Dendritic cell treated with granulocyte-macrophage colony-stimulating factor and Interleukin-4, amounts not matched to agents 40 ng/mL and 50 ng/mL, for 4 days (primary cell): Measurements from ENCODE around the gene ZKSCAN8.

ENCODE experiments used
- H3K27ac Mint-ChIP-seq: one replicate; pipeline ENCODE4 v1.8.0; 2022; ENCODE audit warnings: mild to moderate bottlenecking, mixed read lengths
- H3K27me3 Mint-ChIP-seq: one replicate; pipeline ENCODE4 v1.8.0; 2022; ENCODE audit warnings: mild to moderate bottlenecking, mixed read lengths
- H3K36me3 Mint-ChIP-seq: one replicate; pipeline ENCODE4 v1.8.0; 2022; ENCODE audit warnings: low read depth, mixed read lengths
- H3K4me1 Mint-ChIP-seq: one replicate; pipeline ENCODE4 v1.8.0; 2022; ENCODE audit warnings: low read depth, mixed read lengths
- H3K4me3 Mint-ChIP-seq: one replicate; pipeline ENCODE4 v1.8.0; 2022; ENCODE audit warnings: mild to moderate bottlenecking, moderate library complexity, mixed read lengths
- H3K9me3 Mint-ChIP-seq: one replicate; pipeline ENCODE4 v1.8.0; 2022; ENCODE audit warnings: mixed read lengths
- intact Hi-C: fragments of 100-400 bp; cut with micrococcal nuclease; formaldehyde crosslinking; loops from one replicate; pipeline ENCODE4 v1.15.0; 2022

Gene ZKSCAN8

GRCh38 chr6:28124971-28125353, 16.7 kb upstream of the ZKSCAN8 start:
- H3K27ac Mint-ChIP-seq, result peak overlapping the region; percentile 84
- H3K36me3 Mint-ChIP-seq, result peaks cover 57% of the 10 kb centered on the region
- no peaks in the 10 kb centered on the region for H3K27me3 Mint-ChIP-seq
- H3K4me3 Mint-ChIP-seq, result peak overlapping the region; percentile 89
- intact Hi-C loops, result loop anchor here (5.0 kb wide), 1 partner anchor 43 kb away; the partner anchor contains the start of gene ZNF165
- peaks cover 36% of the 10 kb centered on the region for H3K4me1 Mint-ChIP-seq
- H3K9me3 Mint-ChIP-seq, result no peaks in the 10 kb centered on the region

GRCh38 chr6:28125401-28125800, 16.3 kb upstream of the ZKSCAN8 start:
- Mint-ChIP-seq H3K27ac (peak overlapping the region; percentile 84), H3K9me3 (no peaks in the 10 kb centered on the region), H3K4me3 (no peak overlapping the region), H3K4me1 (peaks cover 36% of the 10 kb centered on the region), H3K27me3 (no peaks in the 10 kb centered on the region), H3K36me3 (peaks cover 54% of the 10 kb centered on the region)
- intact Hi-C loops, result no loop called here

- Mint-ChIP-seq H3K4me3 (no peak overlapping the region), H3K27ac (peak overlapping the region; percentile 14), H3K36me3 (peaks cover 51% of the 10 kb centered on the region), H3K27me3 (no peaks in the 10 kb centered on the region), H3K4me1 (peaks cover 51% of the 10 kb centered on the region), H3K9me3 (no peaks in the 10 kb centered on the region)
- intact Hi-C loops, result loop anchor here (1.0 to 10.0 kb wide), 2 partner anchors 222 to 229 kb away; no protein-coding TSS in a partner anchor
These were observed 7.7 kb upstream of the ZKSCAN8 start for GRCh38 chr6:28134015-28134414.

GRCh38 chr6:28134716-28135115, 7.0 kb upstream of the ZKSCAN8 start:
- Mint-ChIP-seq H3K4me1 (peaks cover 46% of the 10 kb centered on the region), H3K27ac (peak overlapping the region; percentile 14), H3K27me3 (no peaks in the 10 kb centered on the region), H3K36me3 (peaks cover 44% of the 10 kb centered on the region), H3K4me3 (no peak overlapping the region), H3K9me3 (no peaks in the 10 kb centered on the region)
- intact Hi-C loops, result loop anchor here (1.0 to 10.0 kb wide), 3 partner anchors 83 to 230 kb away; no protein-coding TSS in a partner anchor

- Mint-ChIP-seq H3K4me1 (peaks cover 50% of the 10 kb centered on the region), H3K27ac (no peak overlapping the region), H3K36me3 (peaks cover 41% of the 10 kb centered on the region), H3K9me3 (no peaks in the 10 kb centered on the region), H3K27me3 (no peaks in the 10 kb centered on the region), H3K4me3 (peak overlapping the region; percentile 91)
- intact Hi-C loops, result loop anchor here (5.0 to 10.0 kb wide), 2 partner anchors 82 to 231 kb away; no protein-coding TSS in a partner anchor
These were observed 6.3 kb upstream of the ZKSCAN8 start for GRCh38 chr6:28135393-28135792.

GRCh38 chr6:28136585-28137504, 4.8 kb upstream of the ZKSCAN8 start:
- H3K4me1 Mint-ChIP-seq, result peaks cover 53% of the 10 kb centered on the region
- peaks cover 39% of the 10 kb centered on the region for H3K36me3 Mint-ChIP-seq
- H3K4me3 Mint-ChIP-seq, result peak overlapping the region; percentile 91
- intact Hi-C loops, result loop anchor here (1.0 to 10.0 kb wide), 7 partner anchors 56 to 232 kb away; partner anchors contain the start of genes ZKSCAN4, ZNF165 and ZSCAN26
- H3K27ac Mint-ChIP-seq, result peak overlapping the region; percentile 92
- H3K9me3 Mint-ChIP-seq, result no peaks in the 10 kb centered on the region
- no peaks in the 10 kb centered on the region for H3K27me3 Mint-ChIP-seq

GRCh38 chr6:28137505-28137981, 4.1 kb upstream of the ZKSCAN8 start:
- Mint-ChIP-seq H3K4me3 (peak overlapping the region; percentile 91), H3K9me3 (no peaks in the 10 kb centered on the region), H3K27me3 (no peaks in the 10 kb centered on the region), H3K36me3 (peaks cover 43% of the 10 kb centered on the region), H3K4me1 (peaks cover 53% of the 10 kb centered on the region), H3K27ac (peak overlapping the region; percentile 92)
- intact Hi-C loops, result loop anchor here (1.0 to 10.0 kb wide), 6 partner anchors 57 to 233 kb away; partner anchors contain the start of genes ZKSCAN4, ZNF165 and ZSCAN26

GRCh38 chr6:28139860-28140543, 1.7 kb upstream of the ZKSCAN8 start:
- Mint-ChIP-seq H3K4me3 (peak overlapping the region; percentile 39), H3K4me1 (peaks cover 49% of the 10 kb centered on the region), H3K9me3 (no peaks in the 10 kb centered on the region), H3K27ac (peak overlapping the region; percentile 64), H3K36me3 (peaks cover 36% of the 10 kb centered on the region), H3K27me3 (no peaks in the 10 kb centered on the region)
- intact Hi-C loops, result loop anchor here (5.0 to 10.0 kb wide), 2 partner anchors 77 to 235 kb away; no protein-coding TSS in a partner anchor

GRCh38 chr6:28140616-28141015, 1.1 kb upstream of the ZKSCAN8 start:
- Mint-ChIP-seq H3K4me3 (peak overlapping the region; percentile 39), H3K27ac (peak overlapping the region; percentile 64), H3K36me3 (peaks cover 42% of the 10 kb centered on the region), H3K4me1 (peaks cover 47% of the 10 kb centered on the region), H3K27me3 (no peaks in the 10 kb centered on the region), H3K9me3 (no peaks in the 10 kb centered on the region)
- intact Hi-C loops, result no loop called here

GRCh38 chr6:28142446-28142845, 763 bp downstream of the ZKSCAN8 start:
- no peaks in the 10 kb centered on the region for H3K27me3 Mint-ChIP-seq
- no peaks in the 10 kb centered on the region for H3K9me3 Mint-ChIP-seq
- peaks cover 42% of the 10 kb centered on the region for H3K4me1 Mint-ChIP-seq
- H3K27ac Mint-ChIP-seq, result peak overlapping the region; percentile 88
- intact Hi-C loops, result no loop called here
- H3K4me3 Mint-ChIP-seq, result peak overlapping the region; percentile 92
- peaks cover 40% of the 10 kb centered on the region for H3K36me3 Mint-ChIP-seq

- Mint-ChIP-seq H3K27ac (no peak overlapping the region), H3K27me3 (no peaks in the 10 kb centered on the region), H3K36me3 (peaks cover 66% of the 10 kb centered on the region), H3K9me3 (no peaks in the 10 kb centered on the region), H3K4me3 (no peak overlapping the region), H3K4me1 (peaks cover 34% of the 10 kb centered on the region)
- intact Hi-C loops, result no loop called here
These were observed 3.5 kb downstream of the ZKSCAN8 start for GRCh38 chr6:28145231-28145630.

- intact Hi-C loops, result no loop called here
- peaks cover 96% of the 10 kb centered on the region for H3K36me3 Mint-ChIP-seq
- peaks cover 19% of the 10 kb centered on the region for H3K9me3 Mint-ChIP-seq
- peaks cover 4% of the 10 kb centered on the region for H3K4me1 Mint-ChIP-seq
- H3K27me3 Mint-ChIP-seq, result no peaks in the 10 kb centered on the region
- H3K27ac Mint-ChIP-seq, result no peak overlapping the region
- H3K4me3 Mint-ChIP-seq, result no peak overlapping the region
These were observed 10.8 kb downstream of the ZKSCAN8 start for GRCh38 chr6:28152531-28152930.

- H3K27me3 Mint-ChIP-seq, result no peaks in the 10 kb centered on the region
- peaks cover 19% of the 10 kb centered on the region for H3K9me3 Mint-ChIP-seq
- peaks cover 95% of the 10 kb centered on the region for H3K36me3 Mint-ChIP-seq
- intact Hi-C loops, result no loop called here
- no peaks in the 10 kb centered on the region for H3K4me1 Mint-ChIP-seq
- H3K27ac Mint-ChIP-seq, result no peak overlapping the region
- H3K4me3 Mint-ChIP-seq, result no peak overlapping the region
These were observed 11.9 kb downstream of the ZKSCAN8 start for GRCh38 chr6:28153546-28153945.
